GM12878 (cell line): ENCODE measurements around the gene CCDC12. TPM values are rescaled to one million over a fixed set of nuclear protein-coding genes. Genes with fewer than 3 reads are reported as not detected.

ENCODE experiments used
- ATF3 ChIP-seq: IDR thresholded peaks from 2 replicates; pipeline ENCODE4 v1.6.1; 2011; ENCODE audit warnings: low read depth, mild to moderate bottlenecking, low read length, moderate library complexity, borderline replicate concordance; ENCODE audit errors: extremely low read depth
- BCL11A ChIP-seq: IDR thresholded peaks from 2 replicates; pipeline ENCODE4 v1.6.1; 2011; ENCODE audit warnings: low read depth, low read length
- BCLAF1 ChIP-seq: fragments of 450-650 bp; IDR thresholded peaks from 2 replicates; pipeline ENCODE4 v1.6.1; 2017; ENCODE audit warnings: antibody characterized with exemption, mild to moderate bottlenecking, moderate library complexity
- CBFB ChIP-seq: IDR thresholded peaks from 2 replicates; pipeline ENCODE4 v1.6.1; 2016; ENCODE audit warnings: antibody characterized with exemption, low read depth
- CHD2 ChIP-seq: IDR thresholded peaks from 2 replicates; pipeline ENCODE4 v1.6.1; 2011; ENCODE audit warnings: low read depth, low read length, improper control_type of control experiment, borderline replicate concordance
- CTCF ChIP-seq, 3 experiments: IDR thresholded peaks in 2 of 3; conservative IDR thresholded peaks in 1 of 3; 2 replicates each; pipeline ENCODE4 v1.5.1; 2011; ENCODE audit warnings: low read depth in 3 of 3, low read length in 3 of 3, mild to moderate bottlenecking in 3 of 3, control low read depth in 2 of 3, moderate library complexity in 2 of 3, inconsistent platforms in 1 of 3, mixed read lengths in 1 of 3; ENCODE audit not compliant: control insufficient read depth in 2 of 3, insufficient read depth in 1 of 3; ENCODE audit errors: extremely low read depth in 1 of 3
- ESRRA ChIP-seq: IDR thresholded peaks from 2 replicates; pipeline ENCODE4 v1.6.1; 2012; ENCODE audit warnings: mild to moderate bottlenecking, low read length, improper control_type of control experiment
- GATAD2B ChIP-seq: fragments of 450-650 bp; conservative IDR thresholded peaks from 2 replicates; pipeline ENCODE4 v1.6.1; 2017; ENCODE audit warnings: low read depth, mild to moderate bottlenecking, moderate library complexity
- HDAC6 ChIP-seq: fragments of 200-600 bp; sonication (generic); IDR thresholded peaks from one replicate; pipeline ENCODE4 v1.8.0; 2017; ENCODE audit warnings: antibody characterized with exemption; ENCODE audit not compliant: unreplicated experiment
- LARP7 ChIP-seq: fragments of 450-650 bp; IDR thresholded peaks from 2 replicates; pipeline ENCODE4 v1.6.1; 2017; ENCODE audit warnings: mild to moderate bottlenecking
- MAX ChIP-seq: IDR thresholded peaks from 2 replicates; pipeline ENCODE4 v1.6.1; 2012; ENCODE audit warnings: low read depth, low read length, improper control_type of control experiment
- NKRF ChIP-seq: fragments of 450-650 bp; conservative IDR thresholded peaks from 2 replicates; pipeline ENCODE4 v1.6.1; 2017; ENCODE audit warnings: mild to moderate bottlenecking, moderate library complexity
- NR2F1 ChIP-seq: fragments of 450-650 bp; conservative IDR thresholded peaks from 2 replicates; pipeline ENCODE4 v1.6.1; 2017; ENCODE audit warnings: mild to moderate bottlenecking
- PAX5 ChIP-seq: IDR thresholded peaks from 2 replicates; pipeline ENCODE4 v1.6.1; 2011; ENCODE audit warnings: low read depth, low read length, borderline replicate concordance
- PRDM15 ChIP-seq: fragments of 450-650 bp; formaldehyde crosslinking; IDR thresholded peaks from 2 replicates; pipeline ENCODE4 v1.4.0; 2020; ENCODE audit warnings: mild to moderate bottlenecking, moderate library complexity
- SMARCA5 ChIP-seq: fragments of 450-650 bp; IDR thresholded peaks from 2 replicates; pipeline ENCODE4 v1.6.1; 2017; ENCODE audit warnings: mild to moderate bottlenecking
- SP1 ChIP-seq: IDR thresholded peaks from one replicate; pipeline ENCODE4 v1.6.1; 2011; ENCODE audit warnings: low read depth, low read length
- polyA plus RNA-seq, 11 experiments: library from polyadenylated mRNA; depleted of rRNA in 4 of 11; unstranded in 6 of 11; stranded (reverse) in 5 of 11; fragments of >200 nt; fragmentation: Nextera tagmentation in 4 of 11; fragmentation: Illumina TruSeq in 1 of 11; extraction: Ambion mirVana in 4 of 11; extraction: Trizol in 1 of 11; gene quantifications; 1 replicate in 1 of 11; 2 replicates in 10 of 11; pipeline versions ENCODE4 v1.2.1 to v1.2.3, GENCODE V29; 2011 to 2016; ENCODE audit warnings: inconsistent platforms in 2 of 11, missing spikeins in 2 of 11, low read depth in 1 of 11
- total RNA-seq, 4 experiments: library from RNA; depleted of rRNA in 3 of 4; stranded (reverse); fragments of >200 nt in 3 of 4; fragmentation: Illumina TruSeq in 1 of 4; extraction: Trizol in 1 of 4; gene quantifications; 2 replicates each; pipeline versions ENCODE4 v1.2.1 to v1.2.3, GENCODE V29; 2013 to 2021

The CCDC12 gene
- total and polyA plus RNA-seq, 10 of the 15 experiments (the other 5 are each of a cell fraction or from before 2014, with no cell fraction given) = 9.2 to 91.4 (median 61.3) TPM

GRCh38 chr3:46978985-46979944, 2.7 kb upstream of the CCDC12 start, which contains the start of gene NBEAL2 (continued):
- peak in 1 of 3 experiments; percentile 18; a peak in 1 of 6 replicates for TF ChIP-seq CTCF (IDR thresholded peaks at IDR 0.05 in 2 of 3, conservative IDR thresholded peaks at IDR 0.05 in 1 of 3; ENCODE audit: control insufficient read depth in 2 of 3, extremely low read depth in 1 of 3, insufficient read depth in 1 of 3, low read depth in 3 of 3, low read length in 3 of 3)
- no peak for TF ChIP-seq ESRRA
- peak; percentile 83 for TF ChIP-seq LARP7
- no peak for TF ChIP-seq ATF3
- TF ChIP-seq PRDM15 = no peak
- TF ChIP-seq SMARCA5 = peak; percentile 100
- no peak for TF ChIP-seq BCL11A
- TF ChIP-seq MAX = peak; percentile 71
- TF ChIP-seq PAX5 = no peak
- no peak for TF ChIP-seq HDAC6
- TF ChIP-seq NR2F1 = peak; percentile 87
- TF ChIP-seq NKRF = peak; percentile 74
- peak; percentile 24 for TF ChIP-seq SP1
- TF ChIP-seq BCLAF1 = no peak
- TF ChIP-seq GATAD2B = peak; percentile 86
- peak; percentile 47; the same call in 1 of the 2 replicates for TF ChIP-seq CBFB
- 0 out of 2 replicates have a peak, but pooled peaks have one; percentile 23 for TF ChIP-seq CHD2
